GM18526 (cell line): ENCODE measurements around the gene EVA1C.

Experiments used
- POLR2A ChIP-seq: IDR thresholded peaks from 3 replicates; pipeline ENCODE4 v1.6.1; 2011; ENCODE audit not compliant: insufficient read length; ENCODE audit errors: extremely low read depth

The EVA1C gene

GRCh38 chr21:32532636-32533035, 120.1 kb downstream of the EVA1C start:
- no peak for TF ChIP-seq POLR2A

GRCh38 chr21:32533053-32533452, 120.5 kb downstream of the EVA1C start:
- no peak for TF ChIP-seq POLR2A

GRCh38 chr21:32533611-32534010, 121.1 kb downstream of the EVA1C start:
- no peak for TF ChIP-seq POLR2A

DNA sequence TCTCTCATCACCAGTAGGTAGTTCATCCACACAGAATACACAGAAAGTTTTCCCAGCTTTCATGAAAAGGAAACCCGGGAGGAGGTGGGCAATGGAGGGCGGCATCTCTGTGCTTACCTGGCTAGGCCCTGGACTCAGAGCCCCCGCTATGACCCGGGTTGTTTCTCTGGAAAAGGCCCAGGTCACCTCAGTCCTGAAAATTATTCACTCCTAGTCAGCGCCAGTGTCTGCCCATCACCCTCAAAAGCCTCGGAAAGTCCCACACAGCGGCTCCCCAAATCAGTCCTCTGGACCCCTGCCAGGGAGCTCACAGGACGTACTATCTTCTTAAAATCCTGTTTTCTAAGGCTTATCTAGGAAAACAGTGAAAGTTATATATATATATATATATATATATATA, 121.6 kb downstream of the EVA1C start:
- TF ChIP-seq POLR2A = no peak

- TF ChIP-seq POLR2A = no peak
Observed at GRCh38 chr21:32535612-32536011, 123.1 kb downstream of the EVA1C start.

DNA sequence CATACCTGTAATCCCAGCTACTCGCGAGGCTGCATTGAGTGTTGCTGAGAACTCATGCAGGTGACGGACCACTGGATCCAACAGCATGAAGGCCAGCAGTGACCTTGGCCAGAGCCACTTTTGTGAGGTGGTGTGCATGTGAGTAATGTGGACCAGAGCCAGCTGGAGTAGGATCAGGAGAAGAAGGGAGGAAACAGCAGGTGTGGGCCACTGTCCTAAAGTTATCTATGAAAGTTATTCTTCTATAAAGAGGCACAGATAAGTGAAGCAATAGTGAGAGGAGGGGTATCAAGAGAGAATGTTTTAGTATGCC, 125.0 kb downstream of the EVA1C start:
- TF ChIP-seq POLR2A = no peak

GRCh38 chr21:32538147-32538792, 125.8 kb downstream of the EVA1C start:
- TF ChIP-seq POLR2A = no peak

- TF ChIP-seq POLR2A = no peak
Observed at GRCh38 chr21:32539378-32539777, 126.9 kb downstream of the EVA1C start.

GRCh38 chr21:32543975-32544374, 131.5 kb downstream of the EVA1C start:
- TF ChIP-seq POLR2A = no peak

DNA sequence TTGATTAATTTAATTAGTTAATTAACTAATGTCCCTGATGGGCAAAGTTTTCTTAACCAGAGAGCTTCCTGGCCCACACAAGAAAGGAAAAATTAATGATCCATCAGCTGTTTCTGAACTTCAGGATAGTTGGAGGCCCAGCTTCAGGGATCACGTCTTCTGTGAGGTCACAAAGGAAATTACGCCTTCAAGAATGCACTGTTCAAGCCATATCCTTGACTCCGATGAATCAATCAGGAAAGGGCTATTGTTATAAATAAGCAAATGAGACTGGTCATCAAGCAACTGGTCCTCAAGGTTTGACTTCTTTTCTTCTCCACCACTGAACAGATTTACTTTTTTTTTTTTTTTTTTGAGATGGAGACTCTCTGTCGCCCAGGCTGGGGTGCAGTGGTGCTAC, 132.2 kb downstream of the EVA1C start:
- no peak for TF ChIP-seq POLR2A

GRCh38 chr21:32545948-32546441, 133.5 kb downstream of the EVA1C start:
- TF ChIP-seq POLR2A = no peak

DNA sequence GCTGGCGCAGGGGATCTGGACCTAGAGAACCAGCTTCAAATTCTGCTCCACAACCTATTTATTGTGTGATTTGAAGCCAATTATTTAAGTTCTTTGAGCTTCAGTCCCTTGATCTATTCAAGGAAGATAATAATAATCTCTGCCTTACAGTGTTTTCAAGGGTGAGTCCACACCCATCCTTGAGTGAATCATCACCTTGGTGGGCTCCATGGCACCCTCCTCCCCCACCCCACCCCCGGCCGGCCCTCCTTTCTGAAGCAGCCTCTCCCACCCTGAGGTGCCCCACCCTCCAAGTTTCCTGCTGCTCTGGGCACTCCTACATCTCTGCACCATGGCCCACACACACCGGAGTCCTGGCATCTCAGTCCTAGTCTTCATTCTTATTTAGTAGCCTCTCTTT, 134.5 kb downstream of the EVA1C start:
- no peak for TF ChIP-seq POLR2A

GRCh38 chr21:32548978-32549377, 136.5 kb downstream of the EVA1C start:
- TF ChIP-seq POLR2A = no peak

DNA sequence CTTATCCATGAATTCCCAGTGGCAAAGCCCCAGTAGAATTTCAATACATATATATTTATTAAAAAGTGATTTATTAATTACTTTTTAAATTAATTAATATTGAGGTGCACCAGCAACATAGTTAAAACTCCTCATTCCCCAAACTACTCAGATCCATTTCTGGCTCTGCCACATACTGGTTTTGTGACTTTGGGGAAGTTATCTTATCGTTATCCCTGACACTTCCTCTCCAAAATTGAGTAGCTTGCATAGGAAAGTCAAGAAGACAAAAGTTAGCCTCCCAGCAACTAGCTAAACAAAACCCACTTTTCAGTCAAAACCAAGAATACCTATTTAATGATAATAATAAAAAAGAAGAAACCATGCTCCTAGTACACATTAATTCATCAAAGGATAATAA, 136.9 kb downstream of the EVA1C start:
- TF ChIP-seq POLR2A = no peak

DNA sequence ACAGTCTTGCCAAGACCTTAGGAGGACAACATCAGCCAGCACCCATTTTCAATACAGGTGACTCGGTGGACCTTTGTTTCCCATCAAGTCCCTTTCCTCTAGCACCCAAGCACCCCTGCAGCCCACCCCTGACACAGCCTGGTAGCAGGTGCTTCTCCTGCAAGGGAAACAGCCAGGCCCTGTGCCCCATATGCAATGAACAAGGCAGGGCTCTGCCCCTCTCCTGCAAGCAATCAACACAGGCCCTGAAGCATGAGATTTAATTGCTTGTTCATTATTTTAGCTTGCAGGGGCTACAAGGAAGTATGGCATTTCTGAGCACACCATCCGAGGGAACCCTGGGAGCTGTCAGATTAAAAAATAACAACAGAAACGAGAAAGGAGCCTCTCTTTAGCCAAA, 137.4 kb downstream of the EVA1C start:
- no peak for TF ChIP-seq POLR2A

GRCh38 chr21:32554832-32555638, 142.5 kb downstream of the EVA1C start:
- no peak for TF ChIP-seq POLR2A

- no peak for TF ChIP-seq POLR2A
Observed at GRCh38 chr21:32558106-32558505, 145.6 kb downstream of the EVA1C start.

- TF ChIP-seq POLR2A = no peak
Observed at GRCh38 chr21:32559006-32559610, 146.6 kb downstream of the EVA1C start.
